Omental fat pad (tissue), 4 donors: ENCODE measurements around the gene SLC18A3. TPM values are rescaled to one million over a fixed set of nuclear protein-coding genes. Genes with fewer than 3 reads are reported as not detected.
A peak's percentile ranks its signal among the peaks of the same experiment; 100 is the strongest.

Source experiments
- ATAC-seq: fragments of 150-250 bp; one replicate; pipeline ENCODE4 v1.9.1; 2016; ENCODE audit warnings: mild to moderate bottlenecking, moderate library complexity; ENCODE audit not compliant: low FRiP score
- DNase-seq: peaks from one replicate; pipeline ENCODE4 v3.0.0-alpha.2; 2019; ENCODE audit warnings: low spot score
- total RNA-seq, 4 donors: library from RNA; depleted of rRNA; stranded (reverse); fragments of >200 nt; gene quantifications; one replicate each; pipeline ENCODE4 v1.1.0, GENCODE V29; 2016
- TF ChIP-seq, protein P1 (sequence below), 3 donors: fragments of 450-650 bp; IDR thresholded peaks; one replicate each; pipeline ENCODE4 v1.5.1; 2016 to 2017; ENCODE audit warnings: antibody characterized with exemption in 3 of 3, mild to moderate bottlenecking in 3 of 3, moderate library complexity in 2 of 3

SLC18A3 gene
- total RNA-seq, 4 donors from 2014 or later = not detected

DNA sequence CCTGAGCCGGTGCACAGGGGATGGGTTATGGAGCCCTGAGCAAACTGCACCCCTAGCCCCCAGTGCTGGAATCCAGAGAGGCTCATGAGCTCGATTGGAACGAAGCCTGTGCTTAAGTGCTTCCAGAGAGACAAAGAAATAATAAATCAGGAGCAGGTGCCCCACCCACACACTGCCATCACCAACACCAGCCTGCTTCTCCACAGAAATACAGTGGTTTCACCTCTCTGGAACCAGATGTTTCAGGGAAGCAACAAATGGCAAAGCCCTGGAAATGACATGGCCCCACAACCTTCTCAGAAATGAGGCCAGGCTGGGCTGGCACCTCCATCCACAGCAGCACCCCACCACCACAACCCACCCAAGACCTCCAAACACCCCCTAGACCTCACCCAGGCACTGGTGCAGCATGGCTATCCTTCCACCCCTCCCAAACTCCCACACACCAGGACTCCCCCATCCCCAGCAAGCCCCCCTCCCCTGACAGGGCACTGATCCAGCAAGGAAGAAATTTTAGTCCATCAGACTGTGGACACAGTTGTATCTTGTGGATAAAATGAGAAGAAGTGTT, 4.1 kb upstream of the SLC18A3 start:
- no peak for ATAC-seq
- peak; percentile 1 for DNase-seq
- TF ChIP-seq, protein P1, sequence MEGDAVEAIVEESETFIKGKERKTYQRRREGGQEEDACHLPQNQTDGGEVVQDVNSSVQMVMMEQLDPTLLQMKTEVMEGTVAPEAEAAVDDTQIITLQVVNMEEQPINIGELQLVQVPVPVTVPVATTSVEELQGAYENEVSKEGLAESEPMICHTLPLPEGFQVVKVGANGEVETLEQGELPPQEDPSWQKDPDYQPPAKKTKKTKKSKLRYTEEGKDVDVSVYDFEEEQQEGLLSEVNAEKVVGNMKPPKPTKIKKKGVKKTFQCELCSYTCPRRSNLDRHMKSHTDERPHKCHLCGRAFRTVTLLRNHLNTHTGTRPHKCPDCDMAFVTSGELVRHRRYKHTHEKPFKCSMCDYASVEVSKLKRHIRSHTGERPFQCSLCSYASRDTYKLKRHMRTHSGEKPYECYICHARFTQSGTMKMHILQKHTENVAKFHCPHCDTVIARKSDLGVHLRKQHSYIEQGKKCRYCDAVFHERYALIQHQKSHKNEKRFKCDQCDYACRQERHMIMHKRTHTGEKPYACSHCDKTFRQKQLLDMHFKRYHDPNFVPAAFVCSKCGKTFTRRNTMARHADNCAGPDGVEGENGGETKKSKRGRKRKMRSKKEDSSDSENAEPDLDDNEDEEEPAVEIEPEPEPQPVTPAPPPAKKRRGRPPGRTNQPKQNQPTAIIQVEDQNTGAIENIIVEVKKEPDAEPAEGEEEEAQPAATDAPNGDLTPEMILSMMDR (IDR thresholded peaks at IDR 0.05) = no peak

DNA sequence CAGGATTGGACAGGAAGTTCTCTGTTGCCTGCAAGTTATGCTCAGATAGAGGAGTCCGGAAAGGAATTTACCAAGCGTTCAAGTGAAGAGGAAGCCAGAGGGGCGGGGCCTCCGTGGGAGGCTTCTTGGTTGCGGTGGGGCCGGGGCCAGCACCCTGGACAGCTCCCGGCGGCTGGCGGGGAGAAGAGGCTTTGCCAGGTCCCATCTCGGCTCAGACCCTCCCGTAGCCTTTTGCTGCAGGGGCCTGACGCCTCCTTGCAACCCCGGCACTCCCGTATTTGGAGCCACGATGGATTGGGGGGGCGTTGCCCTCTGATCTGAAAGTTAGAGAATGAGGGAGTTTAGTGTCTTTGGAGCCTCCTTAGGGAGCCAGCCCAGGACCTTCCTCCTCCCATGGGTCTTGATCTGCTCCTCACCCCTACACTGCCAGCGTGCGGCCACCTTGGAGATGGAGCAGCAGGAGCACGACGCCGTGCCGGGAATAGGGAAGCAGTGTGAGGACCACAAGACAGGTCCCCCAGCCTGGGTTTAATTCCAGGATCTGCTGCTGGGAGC, 3.1 kb upstream of the SLC18A3 start:
- peak; percentile 60 for ATAC-seq
- TF ChIP-seq, protein P1 (IDR thresholded peaks at IDR 0.05) = no peak
- peak; percentile 28 for DNase-seq

DNA sequence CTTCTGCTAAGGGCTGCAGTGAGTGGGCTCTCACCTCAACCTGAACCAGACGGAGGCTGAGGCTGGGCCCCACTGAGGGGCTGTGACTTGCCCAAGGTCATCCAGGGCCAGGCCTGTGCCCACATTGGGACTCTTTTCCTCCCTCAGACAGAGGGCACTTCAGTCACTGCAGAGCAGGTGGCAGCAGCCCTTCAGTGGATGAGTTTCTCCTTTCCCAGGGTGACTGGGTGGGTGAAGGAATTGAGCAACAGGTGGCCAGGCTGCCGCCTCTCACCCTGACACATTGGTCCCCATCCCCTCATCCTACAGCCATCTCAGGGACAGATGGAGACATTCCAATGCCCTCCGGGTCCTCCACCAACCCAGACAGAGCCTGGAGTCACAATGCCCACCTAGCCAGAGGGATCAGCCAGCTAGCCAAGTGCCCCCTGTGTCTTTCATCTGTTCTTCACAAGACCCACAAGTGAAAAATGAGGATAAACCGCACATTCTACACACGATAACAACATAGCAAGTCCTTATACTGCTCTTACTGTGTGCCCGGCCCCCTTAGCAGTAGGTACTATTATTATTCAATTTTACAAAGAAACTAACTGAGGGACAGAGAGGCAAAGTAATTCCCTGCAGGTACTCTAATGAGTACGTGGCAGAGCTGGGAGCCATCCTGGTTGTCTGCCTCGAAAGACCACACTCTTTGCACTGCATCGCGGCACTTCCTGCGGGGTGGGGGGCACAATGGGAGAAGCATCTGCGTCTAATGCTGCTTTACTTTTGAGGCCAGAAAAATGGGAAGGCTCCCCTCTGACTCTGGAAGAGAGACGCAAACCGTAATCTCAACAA, 1.7 kb upstream of the SLC18A3 start:
- TF ChIP-seq, protein P1 (IDR thresholded peaks at IDR 0.05) = no peak
- DNase-seq (no peak), ATAC-seq (no peak)

DNA sequence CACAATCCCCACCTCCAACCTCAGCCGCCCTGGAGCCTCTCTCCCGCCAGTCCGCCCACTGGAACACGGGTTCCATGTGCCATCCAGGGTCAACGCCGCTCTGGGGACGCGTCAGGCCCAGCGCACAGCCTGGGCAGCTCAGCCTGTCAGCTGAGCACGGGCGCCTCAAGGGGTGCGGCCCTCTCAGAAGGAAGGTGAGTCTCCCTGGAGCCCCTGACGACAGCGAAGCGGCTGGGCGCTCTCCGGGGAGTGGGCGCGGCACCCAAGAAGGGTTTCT, 1.2 kb upstream of the SLC18A3 start:
- DNase-seq = no peak
- TF ChIP-seq, protein P1 (IDR thresholded peaks at IDR 0.05) = no peak
- no peak for ATAC-seq

DNA sequence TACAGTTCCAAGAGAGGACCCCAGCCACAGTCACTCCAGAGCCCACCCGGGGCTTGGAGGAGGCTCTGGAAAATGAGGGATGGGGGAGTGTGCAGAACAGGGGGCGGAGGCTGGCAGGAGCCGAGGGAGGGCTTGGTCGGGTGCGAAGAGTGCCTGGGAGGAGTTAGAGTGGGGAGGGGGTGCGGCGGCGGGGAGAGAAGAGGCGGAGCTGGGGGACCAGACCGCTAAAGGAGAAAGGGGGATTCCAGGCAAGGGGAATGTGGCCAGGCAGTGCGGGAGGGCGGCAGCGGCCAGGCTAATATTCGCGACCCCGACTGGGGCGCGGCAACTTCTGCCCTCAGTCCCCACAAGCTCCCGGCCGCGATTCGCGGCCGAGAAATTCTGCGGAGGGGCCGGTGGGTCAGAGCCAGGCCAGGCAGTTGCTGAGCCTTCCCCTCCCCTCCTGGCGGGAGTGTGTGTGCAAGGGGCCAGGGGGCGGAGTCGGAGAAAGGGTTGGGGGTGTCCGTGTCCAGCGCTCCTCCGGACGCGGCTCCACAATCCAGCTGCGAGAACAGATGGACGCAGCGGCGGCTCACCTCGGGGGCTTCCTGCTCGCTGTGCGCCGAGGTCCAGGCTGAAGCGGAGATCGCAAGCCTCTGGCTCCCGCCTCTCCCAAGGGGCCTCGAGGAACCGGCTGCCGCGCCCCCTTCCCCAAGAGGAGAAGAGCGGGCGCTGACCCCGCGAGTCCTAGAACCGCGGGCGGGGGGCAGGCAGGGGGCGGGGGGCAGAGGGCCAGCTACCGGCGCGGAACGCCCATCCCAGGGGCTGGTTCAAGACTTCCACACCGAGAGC, 612 bp upstream of the SLC18A3 start:
- DNase-seq = no peak
- no peak for ATAC-seq
- TF ChIP-seq, protein P1 (IDR thresholded peaks at IDR 0.05) = no peak

DNA sequence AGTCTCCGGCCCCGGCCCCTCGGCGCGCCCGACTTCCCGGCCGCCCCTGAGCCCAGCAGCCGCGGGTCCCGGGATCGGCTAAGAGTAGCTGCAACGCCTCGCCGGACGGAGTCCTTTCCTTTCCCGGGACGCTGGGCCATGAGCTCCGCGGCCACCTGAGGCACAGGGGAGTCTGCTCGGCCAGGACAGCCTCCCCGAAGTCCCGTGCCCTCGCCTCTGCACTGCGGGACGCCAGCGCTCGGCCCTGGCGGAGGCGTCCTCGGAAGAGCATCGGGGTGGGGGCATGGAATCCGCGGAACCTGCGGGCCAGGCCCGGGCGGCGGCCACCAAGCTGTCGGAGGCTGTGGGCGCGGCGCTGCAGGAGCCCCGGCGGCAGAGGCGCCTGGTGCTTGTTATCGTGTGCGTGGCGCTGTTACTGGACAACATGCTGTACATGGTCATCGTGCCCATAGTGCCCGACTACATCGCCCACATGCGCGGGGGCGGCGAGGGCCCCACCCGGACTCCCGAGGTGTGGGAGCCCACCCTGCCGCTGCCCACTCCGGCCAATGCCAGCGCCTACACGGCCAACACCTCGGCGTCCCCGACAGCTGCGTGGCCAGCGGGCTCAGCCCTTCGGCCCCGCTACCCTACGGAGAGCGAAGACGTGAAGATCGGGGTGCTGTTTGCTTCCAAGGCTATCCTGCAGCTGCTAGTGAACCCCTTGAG, 502 bp downstream of the SLC18A3 start:
- no peak for DNase-seq
- ATAC-seq = no peak
- TF ChIP-seq, protein P1 (IDR thresholded peaks at IDR 0.05) = no peak
